AG09309 (cell line): ENCODE measurements around the gene CCDC12.
"Not testable (repeated sequence)": the region's sequence is repeated elsewhere in the genome, so short reads cannot be mapped to it uniquely, and the experiment has no call there.

ENCODE experiments used
- DNase-seq: peaks from one replicate; pipeline ENCODE4 v3.0.0-alpha.2; 2010; ENCODE audit warnings: low read depth
- H3K4me3 ChIP-seq: 2 replicates; pipeline ENCODE4 v1.5.1; 2011; ENCODE audit warnings: mild to moderate bottlenecking, low read depth, low read length, moderate library complexity; ENCODE audit not compliant: control insufficient read depth
- CTCF ChIP-seq: IDR thresholded peaks from 2 replicates; pipeline ENCODE4 v1.5.1; 2011; ENCODE audit warnings: mild to moderate bottlenecking, low read depth, low read length, inconsistent platforms; ENCODE audit not compliant: insufficient read depth, control insufficient read depth; ENCODE audit errors: missing control alignments

The CCDC12 gene

DNA sequence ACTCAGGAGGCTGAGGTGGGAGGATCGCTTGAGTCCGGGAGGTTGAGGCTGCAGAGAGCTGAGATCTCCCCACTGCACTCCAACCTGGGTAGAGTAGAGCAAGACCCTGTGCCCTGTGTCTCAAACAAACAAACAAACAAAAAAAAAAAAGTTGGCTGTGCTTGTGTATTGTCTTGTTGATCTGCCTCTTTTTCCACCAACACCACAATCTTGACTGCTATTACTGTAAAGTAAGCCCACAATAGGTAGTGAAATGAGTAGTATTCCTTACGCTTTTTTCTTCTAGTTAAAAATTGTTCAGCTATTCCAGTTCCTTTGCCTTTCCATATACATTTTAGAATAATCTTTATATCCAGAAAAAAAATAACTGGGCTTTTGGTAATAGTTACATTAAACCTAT, 63.6 kb downstream of the CCDC12 start:
- DNase-seq: no peak
- no peak for TF ChIP-seq CTCF
- no peak overlapping the region for H3K4me3 ChIP-seq

DNA sequence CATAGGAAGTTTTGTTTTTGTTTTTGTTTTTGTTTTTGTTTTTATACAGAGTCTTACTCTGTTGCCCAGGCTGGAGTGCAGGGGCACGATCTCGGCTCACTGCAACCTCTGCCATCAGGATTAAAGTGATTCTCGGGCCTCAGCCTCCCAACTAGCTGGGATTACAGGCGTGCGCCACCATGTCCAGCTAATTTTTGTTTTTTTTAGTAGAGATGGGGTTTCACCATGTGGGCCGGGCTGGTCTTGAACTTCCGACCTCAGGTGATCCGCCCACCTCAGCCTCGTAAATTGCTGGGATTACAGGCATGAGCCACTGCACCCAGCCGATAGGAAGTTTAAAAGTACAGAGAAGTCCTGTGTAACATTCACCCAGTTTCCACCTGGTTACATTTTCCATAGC, 65.6 kb downstream of the CCDC12 start:
- H3K4me3 ChIP-seq, DNase-seq: not testable (repeated sequence)

DNA sequence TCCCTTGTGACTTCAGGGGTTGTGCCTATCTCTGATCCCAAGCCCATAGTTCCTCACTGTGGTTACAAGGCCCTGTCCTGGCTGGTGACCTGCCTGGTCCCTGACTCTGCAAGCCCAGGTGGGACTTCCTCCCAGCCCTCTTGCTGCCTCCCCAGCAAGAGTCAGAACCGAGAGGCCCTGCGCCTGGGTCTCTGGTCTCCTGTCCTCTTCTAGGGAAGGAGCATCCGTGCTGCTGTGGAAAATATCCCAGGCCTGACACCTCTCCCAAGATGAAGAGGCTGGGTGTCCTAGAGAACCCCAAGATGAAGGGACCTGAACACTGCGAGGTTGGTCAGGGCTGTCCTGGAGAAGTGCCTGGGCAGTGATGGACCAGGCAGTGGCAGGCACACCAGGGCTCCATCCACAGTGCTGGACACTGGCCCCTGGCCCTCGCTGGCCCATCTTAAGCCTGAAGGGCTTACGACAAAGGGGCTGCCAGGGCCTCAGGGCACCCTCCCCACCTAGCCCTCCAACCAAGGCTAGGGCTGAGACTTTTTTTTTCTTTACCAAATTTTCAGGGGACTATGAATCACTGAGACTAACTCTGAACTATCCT, 66.3 kb downstream of the CCDC12 start:
- no peak for TF ChIP-seq CTCF
- H3K4me3 ChIP-seq: no peak overlapping the region
- DNase-seq: no peak

GRCh38 chr3:46909535-46910161, 66.9 kb downstream of the CCDC12 start:
- peak; percentile 93 for TF ChIP-seq CTCF
- DNase-seq: peak; percentile 50
- no peak overlapping the region for H3K4me3 ChIP-seq

- no peak for TF ChIP-seq CTCF
- no peak for DNase-seq
- no peak overlapping the region for H3K4me3 ChIP-seq
These were observed 67.5 kb downstream of the CCDC12 start for GRCh38 chr3:46908986-46909534.

DNA sequence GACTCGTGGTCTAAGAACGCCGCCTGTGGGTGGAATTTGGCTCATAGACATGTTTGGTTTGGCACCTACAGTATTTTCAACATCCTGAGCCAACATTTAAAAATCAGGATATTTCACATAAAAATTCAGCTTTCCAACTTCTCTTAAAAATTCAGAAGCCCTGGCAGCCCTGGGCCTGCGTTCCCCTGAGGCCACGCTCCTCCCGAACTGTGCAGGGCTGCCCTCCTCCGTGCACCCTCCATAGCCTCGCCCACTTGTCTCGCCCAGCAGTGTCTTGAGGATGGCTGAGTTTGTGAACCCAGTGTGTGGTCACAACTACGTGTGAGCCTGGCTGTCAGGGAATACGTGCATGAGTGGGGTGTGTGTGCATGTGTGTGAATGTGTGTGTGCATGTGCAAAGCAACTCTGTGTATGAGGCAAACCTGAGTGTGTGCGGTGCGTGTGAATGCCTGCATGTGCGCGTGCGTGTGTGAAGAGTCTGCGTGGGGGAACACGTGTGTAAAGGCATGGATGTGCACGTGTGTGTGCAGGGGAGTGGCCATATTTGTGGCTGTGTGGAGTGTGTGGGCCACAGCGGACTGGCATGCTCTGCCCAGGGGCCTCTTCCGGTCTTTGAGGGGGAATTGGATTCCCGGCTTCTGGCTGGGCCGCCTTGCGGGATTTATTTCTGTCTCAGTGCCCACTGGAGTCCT, 68.1 kb downstream of the CCDC12 start:
- peak; percentile 40 for TF ChIP-seq CTCF
- peak; percentile 67 for DNase-seq
- H3K4me3 ChIP-seq: no peak overlapping the region

- DNase-seq: no peak
- TF ChIP-seq CTCF: no peak
- no peak overlapping the region for H3K4me3 ChIP-seq
These were observed 68.6 kb downstream of the CCDC12 start for GRCh38 chr3:46907960-46908293.
